Prostate gland (tissue), 2 donors: ENCODE results near the gene UTP15.

Source experiments
- CTCF ChIP-seq, 4 experiments: fragments of 200-600 bp in 2 of 4; fragments of 450-650 bp in 2 of 4; sonication (generic) in 2 of 4; IDR thresholded peaks; 1 replicate in 3 of 4; 2 replicates in 1 of 4; pipeline ENCODE4 v1.5.1; 2016 to 2019; ENCODE audit warnings: antibody characterized with exemption in 4 of 4, mild to moderate bottlenecking in 2 of 4, moderate library complexity in 2 of 4
- POLR2A ChIP-seq: fragments of 450-650 bp; IDR thresholded peaks from one replicate; pipeline ENCODE4 v1.6.1; 2016; ENCODE audit warnings: antibody characterized with exemption, mild to moderate bottlenecking
- POLR2AphosphoS5 ChIP-seq: sonication (generic); formaldehyde crosslinking; IDR thresholded peaks from one replicate; pipeline ENCODE4 v1.6.1; 2017; ENCODE audit warnings: antibody characterized with exemption

GRCh38 chr5:73603998-73604397, 38.5 kb downstream of the UTP15 start:
- TF ChIP-seq CTCF (IDR thresholded peaks at IDR 0.05) (no peak), POLR2AphosphoS5 (no peak), POLR2A (no peak)
